Raji (cell line): Measurements from ENCODE around the gene CANT1.

Source experiments
- POLR2A ChIP-seq: IDR thresholded peaks from 2 replicates; pipeline ENCODE4 v1.6.1; 2011; ENCODE audit warnings: low read depth, low read length, control low read depth; ENCODE audit not compliant: insufficient read depth

CANT1 gene

DNA sequence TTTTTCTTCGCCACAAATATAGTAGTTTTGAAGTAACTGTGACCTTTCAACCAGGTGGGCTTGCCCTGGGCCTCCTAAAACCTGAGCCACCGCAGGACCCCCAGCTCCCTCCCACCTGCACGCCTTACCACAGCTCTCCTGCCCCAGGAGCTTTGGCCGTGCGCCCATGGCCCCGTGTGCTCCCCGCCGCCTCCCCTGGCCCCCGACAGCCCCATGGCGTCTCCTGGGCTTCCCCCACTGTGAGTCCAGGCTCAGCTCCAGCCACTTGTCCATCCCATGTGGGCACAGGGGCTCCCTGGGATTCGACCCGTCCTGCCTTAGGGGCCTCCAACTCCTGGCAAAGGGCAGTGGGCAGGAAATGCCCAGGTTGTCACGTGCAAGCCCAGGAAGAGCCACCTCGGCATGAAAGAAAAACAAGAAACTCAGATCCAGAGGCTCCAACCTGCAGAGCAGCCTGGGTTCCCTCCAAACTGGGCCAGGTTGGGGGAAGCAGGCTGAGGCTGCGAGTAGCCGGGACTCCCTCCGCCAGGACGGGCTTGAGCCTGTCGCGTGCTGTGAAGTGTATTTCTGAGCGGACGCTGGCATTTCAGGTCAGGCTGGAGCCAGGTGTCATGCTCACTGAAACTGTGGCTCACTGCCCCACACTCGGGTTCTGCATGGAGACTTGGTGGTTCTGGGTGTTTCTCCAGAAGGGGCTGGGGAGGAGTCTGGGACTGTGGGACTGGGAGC lies 35.6 kb downstream of the CANT1 start:
- no peak for TF ChIP-seq POLR2A

DNA sequence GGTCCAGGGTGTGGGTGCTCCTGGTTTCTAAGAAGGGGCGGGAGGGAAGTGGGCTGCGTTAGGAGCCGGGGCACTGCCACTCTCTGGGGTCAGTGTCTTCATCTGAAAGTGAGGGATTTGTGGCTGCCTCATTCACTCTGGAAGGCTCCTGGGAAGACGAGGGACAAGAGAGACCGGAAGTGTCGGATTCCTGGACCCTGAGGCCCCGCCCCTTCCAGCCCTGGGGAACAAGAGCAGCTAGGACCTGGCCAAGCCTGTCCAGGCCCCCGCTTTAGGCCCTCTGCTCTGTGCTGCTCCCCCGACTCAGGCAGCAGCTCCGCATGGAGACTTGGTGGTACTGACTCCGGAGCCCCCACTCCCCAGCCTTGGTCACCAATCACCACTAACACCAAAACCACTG lies 36.4 kb downstream of the CANT1 start:
- no peak for TF ChIP-seq POLR2A

DNA sequence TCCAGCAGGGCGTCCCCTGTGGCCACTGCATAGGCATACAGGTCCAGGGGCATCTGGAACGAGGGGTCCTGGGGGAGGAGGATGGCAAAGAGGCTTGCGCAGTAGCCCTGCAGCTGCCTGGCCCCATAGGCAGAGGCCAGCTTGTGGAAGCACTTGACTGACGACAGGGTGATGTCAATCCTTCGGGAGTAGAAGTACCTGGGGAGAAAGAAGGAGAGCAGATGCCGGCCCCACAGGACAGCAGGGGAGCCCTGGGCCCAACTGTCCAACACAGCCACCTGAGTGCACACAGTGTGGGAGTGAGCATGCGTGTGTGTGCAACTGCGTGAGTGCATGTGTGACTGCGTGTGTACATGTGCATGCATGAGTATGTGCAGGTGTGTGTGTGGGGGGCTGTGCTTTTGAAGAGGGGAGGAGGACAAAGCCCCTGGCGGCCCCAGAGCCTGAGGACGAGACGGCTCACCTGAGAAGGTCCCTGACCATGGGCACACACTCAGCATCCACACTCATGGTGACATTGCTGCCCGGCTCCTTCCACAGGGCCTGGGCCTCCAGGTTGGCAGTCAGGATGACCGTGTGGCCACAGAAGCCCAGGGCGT lies 37.0 kb downstream of the CANT1 start:
- TF ChIP-seq POLR2A: no peak

DNA sequence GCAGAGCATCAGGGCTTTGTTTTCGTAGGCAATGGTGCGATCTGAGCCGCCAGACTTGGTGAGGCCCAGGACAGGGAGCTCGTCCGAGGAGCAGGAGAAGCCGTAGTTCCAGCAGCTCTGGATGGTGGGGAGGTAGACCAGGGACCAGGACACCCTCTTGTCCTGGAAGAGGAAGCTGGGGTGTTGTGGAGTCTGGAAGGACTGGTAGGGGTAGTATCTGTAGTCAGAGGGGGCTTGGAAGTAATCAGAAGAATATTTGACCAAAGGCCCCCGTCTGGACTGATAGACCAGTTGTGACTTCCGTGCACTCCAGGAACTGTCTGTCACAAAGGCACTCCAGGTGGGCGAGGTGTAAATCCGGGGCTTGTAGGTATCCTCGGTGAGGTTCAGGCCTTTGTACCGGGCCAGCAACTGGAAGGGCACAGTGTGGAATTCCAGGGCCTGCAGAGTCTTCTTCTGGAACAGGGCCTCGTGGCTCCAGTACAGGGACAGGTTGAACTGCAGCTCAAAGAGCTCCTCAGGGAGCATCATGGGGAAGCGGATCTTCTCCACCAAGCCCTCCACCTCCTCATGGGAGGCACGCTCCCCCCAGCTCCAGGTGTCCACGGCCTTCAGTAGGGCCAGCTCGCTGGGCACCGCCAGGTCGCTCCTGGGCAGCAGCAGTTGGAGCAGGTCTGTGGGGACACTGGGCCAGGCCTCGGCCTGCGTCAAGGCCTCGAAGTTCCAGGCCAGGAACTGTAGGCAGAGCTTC lies 37.6 kb downstream of the CANT1 start:
- no peak for TF ChIP-seq POLR2A

- no peak for TF ChIP-seq POLR2A
Measured at GRCh38 chr17:78970834-78971755, 38.5 kb downstream of the CANT1 start.

GRCh38 chr17:78969865-78970264 lies 39.7 kb downstream of the CANT1 start:
- TF ChIP-seq POLR2A: no peak

GRCh38 chr17:78967782-78968362 lies 41.7 kb downstream of the CANT1 start:
- TF ChIP-seq POLR2A: no peak

GRCh38 chr17:78966910-78967600 lies 42.5 kb downstream of the CANT1 start:
- no peak for TF ChIP-seq POLR2A

- no peak for TF ChIP-seq POLR2A
Measured at GRCh38 chr17:78966123-78966813, 43.3 kb downstream of the CANT1 start.

DNA sequence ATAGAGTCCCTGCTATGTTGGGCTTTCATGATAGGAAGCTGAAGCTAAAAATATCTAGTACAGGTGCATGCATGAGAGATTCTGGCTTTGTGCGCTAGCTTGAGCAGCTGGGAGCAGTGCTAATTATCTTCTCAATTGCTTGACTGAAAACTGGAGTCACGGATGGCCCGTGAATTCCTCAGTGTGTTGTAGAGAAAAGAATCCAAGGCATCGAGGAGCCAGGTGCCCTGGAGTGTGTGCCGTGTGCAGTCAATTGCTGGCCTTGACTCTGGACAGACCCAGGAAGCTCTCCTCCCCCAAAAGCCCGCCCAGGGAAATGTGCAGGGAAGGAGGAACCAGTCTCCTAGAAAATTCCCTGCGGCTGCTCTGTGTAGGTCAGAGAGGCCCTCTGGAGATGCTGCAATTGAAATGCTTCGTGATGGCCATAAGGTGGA lies 44.1 kb downstream of the CANT1 start:
- TF ChIP-seq POLR2A: no peak

DNA sequence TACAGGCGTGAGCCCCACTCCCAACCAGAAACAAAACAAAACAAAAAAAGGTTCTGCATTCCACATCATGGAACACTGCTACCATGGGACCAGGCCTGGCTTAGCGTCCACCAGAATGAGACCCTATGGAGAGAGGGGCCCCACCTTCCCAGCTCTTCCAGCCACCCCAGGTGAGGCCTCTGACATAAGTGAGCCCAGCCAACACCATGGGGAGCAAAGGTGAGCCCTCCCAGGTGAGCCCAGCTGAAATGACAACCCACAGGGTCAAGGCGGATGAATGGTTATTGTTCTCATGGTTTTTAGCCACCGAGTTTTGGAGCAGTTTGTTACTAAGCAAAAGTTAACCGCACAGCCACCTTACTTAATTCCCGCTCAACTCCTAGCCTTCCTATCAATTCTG lies 46.2 kb downstream of the CANT1 start:
- TF ChIP-seq POLR2A: no peak

- TF ChIP-seq POLR2A: no peak
Measured at GRCh38 chr17:78962345-78962983, 47.1 kb downstream of the CANT1 start.

DNA sequence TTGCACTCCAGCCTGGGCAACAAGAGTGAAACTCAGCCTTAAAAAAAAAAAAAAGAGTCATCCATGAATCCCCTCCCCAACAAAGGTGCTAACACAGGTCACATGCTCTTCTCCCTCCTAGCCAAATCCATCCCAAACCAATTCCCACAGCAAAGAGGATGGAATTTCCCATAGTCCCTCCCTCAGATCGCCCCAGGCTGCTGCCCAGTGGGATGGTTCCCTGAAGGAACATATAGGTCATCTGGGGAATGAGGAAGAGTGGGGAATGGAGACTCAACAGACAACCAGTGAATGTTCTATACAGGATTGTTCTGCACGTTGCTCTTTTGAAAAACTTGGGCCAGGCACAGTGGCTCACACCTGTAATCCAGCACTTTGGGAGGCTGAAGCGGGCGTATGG lies 48.0 kb downstream of the CANT1 start:
- TF ChIP-seq POLR2A: no peak
